ENCODE data around the gene SORL1-AS1.

Gene SORL1-AS1

GRCh38 chr11:121488641-121489040 is 35.9 kb upstream of the SORL1-AS1 start:
- BruUV-seq (replicated peaks), result no TSS peak
- intact Hi-C loops (cut with micrococcal nuclease), result no loop called here
- Histone ChIP-seq H3K27me3 (ENCODE audit: control insufficient read depth in 2 of 2, insufficient read depth in 2 of 2, low read length in 2 of 2) (no peaks in the 10 kb centered on the region), H3K4me1 (ENCODE audit: control insufficient read depth, extremely low read depth, insufficient read depth, low read length) (no peaks in the 10 kb centered on the region), H3K4me2 (ENCODE audit: insufficient read depth, low read length) (no peak overlapping the region), H3K9me1 (replicated peaks; ENCODE audit: control insufficient read depth, extremely low read depth, insufficient read depth, low read length) (no peaks in the 10 kb centered on the region), H3K9me3 (replicated peaks; ENCODE audit: control insufficient read depth, insufficient read depth, low read length) (no peaks in the 10 kb centered on the region), H3K36me3 (ENCODE audit: control insufficient read depth in 2 of 2, extremely low read depth in 1 of 2, insufficient read depth in 2 of 2, low read length in 2 of 2) (no peaks in the 10 kb centered on the region), H3K79me2 (ENCODE audit: control insufficient read depth, insufficient read depth, low read length) (no peaks in the 10 kb centered on the region), H3K9ac (replicated peaks; ENCODE audit: extremely low read depth, insufficient read depth, low read length) (no peak overlapping the region), H3K27ac (ENCODE audit: insufficient read depth, low read depth, low read length) (no peak overlapping the region), H4K20me1 (replicated peaks; ENCODE audit: control insufficient read depth, extremely low read depth, insufficient read depth, low read length) (no peaks in the 10 kb centered on the region), H3K4me3 (replicated peaks in 1 of 3; ENCODE audit: insufficient read depth in 1 of 3, low read depth in 1 of 3, low read length in 3 of 3) (no peak overlapping the region), H2AFZ (ENCODE audit: low read depth, low read length) (no peak overlapping the region)
- dilution Hi-C loops (cut with MboI; ENCODE audit: extremely low pct_ligation_motif_present, low sequenced_read_pairs), result no loop called here
- DNase-seq (ENCODE audit: low read depth, low spot score) (no peak), FAIRE-seq (no peak)
- TF ChIP-seq, protein P1, sequence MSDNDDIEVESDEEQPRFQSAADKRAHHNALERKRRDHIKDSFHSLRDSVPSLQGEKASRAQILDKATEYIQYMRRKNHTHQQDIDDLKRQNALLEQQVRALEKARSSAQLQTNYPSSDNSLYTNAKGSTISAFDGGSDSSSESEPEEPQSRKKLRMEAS (IDR thresholded peaks at IDR 0.05; ENCODE audit: insufficient read depth, insufficient read length), result no peak
- TF ChIP-seq GATA2 (IDR thresholded peaks at IDR 0.05; ENCODE audit: insufficient read depth, insufficient read length, low read depth, low read length) (no peak), FOS (IDR thresholded peaks at IDR 0.05; ENCODE audit: borderline replicate concordance, insufficient read depth, low read length) (no peak), EZH2 (IDR thresholded peaks at IDR 0.05; ENCODE audit: borderline replicate concordance, low read depth, low read length, severe bottlenecking) (no peak), POLR2AphosphoS5 (IDR thresholded peaks at IDR 0.05; ENCODE audit: insufficient read depth, low read depth, low read length) (no peak), JUN (IDR thresholded peaks at IDR 0.05; ENCODE audit: borderline replicate concordance, insufficient read depth, insufficient read length, low read depth) (no peak), MYC (IDR thresholded peaks at IDR 0.05; ENCODE audit: low read depth, low read length) (no peak), POLR2A (IDR thresholded peaks at IDR 0.05; ENCODE audit: low read depth, low read length) (no peak)
- TF ChIP-seq, protein P2, sequence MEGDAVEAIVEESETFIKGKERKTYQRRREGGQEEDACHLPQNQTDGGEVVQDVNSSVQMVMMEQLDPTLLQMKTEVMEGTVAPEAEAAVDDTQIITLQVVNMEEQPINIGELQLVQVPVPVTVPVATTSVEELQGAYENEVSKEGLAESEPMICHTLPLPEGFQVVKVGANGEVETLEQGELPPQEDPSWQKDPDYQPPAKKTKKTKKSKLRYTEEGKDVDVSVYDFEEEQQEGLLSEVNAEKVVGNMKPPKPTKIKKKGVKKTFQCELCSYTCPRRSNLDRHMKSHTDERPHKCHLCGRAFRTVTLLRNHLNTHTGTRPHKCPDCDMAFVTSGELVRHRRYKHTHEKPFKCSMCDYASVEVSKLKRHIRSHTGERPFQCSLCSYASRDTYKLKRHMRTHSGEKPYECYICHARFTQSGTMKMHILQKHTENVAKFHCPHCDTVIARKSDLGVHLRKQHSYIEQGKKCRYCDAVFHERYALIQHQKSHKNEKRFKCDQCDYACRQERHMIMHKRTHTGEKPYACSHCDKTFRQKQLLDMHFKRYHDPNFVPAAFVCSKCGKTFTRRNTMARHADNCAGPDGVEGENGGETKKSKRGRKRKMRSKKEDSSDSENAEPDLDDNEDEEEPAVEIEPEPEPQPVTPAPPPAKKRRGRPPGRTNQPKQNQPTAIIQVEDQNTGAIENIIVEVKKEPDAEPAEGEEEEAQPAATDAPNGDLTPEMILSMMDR (IDR thresholded peaks at IDR 0.05; ENCODE audit: extremely low read depth in 1 of 2, insufficient read depth in 1 of 2, low read depth in 1 of 2, low read length in 2 of 2), result no peak
- POLR2A ChIA-PET, result no interaction called here
- CTCF ChIA-PET, result no interaction called here
